SK-N-DZ (cell line): ENCODE measurements around the gene ZP1.

Experiments used
- DNase-seq: peaks from one replicate; pipeline ENCODE4 v3.0.0-alpha.2; 2015; ENCODE audit warnings: low spot score

ZP1 gene

DNA sequence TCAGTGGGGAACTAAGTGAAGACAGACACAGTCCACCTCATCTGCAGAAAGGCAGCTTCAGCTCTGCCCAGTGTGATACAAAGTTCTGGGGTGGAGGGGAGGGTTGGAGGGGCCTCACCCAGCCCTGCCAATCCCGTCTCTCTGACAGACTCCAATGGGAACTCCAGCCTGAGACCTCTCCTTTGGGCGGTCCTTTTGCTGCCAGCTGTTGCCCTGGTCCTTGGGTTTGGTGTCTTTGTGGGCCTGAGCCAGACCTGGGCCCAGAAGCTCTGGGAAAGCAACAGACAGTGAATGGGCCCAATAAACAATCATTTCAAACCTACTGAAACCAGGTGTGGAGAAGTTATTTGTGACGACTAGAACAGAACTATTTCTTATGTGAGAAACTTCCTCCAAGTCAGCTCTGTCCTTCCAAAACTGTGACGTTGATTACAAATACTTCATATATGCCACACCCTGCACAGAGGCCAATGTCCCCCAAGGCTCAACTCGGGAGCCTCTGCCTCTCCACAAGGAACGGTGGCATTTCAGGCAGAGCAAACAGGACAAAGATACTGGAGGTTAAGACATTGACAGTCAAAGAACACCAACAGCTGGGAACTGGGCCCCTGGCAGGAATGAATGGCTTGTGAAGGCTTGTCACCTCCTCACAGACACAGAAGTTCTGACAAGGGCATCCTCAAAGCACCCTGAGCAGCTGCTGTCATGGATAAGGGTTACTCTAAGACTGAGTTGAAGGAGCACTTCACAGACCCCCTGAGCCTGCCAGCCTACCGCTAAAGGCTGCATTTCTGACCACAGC, 8.2 kb downstream of the ZP1 start:
- no peak for DNase-seq

DNA sequence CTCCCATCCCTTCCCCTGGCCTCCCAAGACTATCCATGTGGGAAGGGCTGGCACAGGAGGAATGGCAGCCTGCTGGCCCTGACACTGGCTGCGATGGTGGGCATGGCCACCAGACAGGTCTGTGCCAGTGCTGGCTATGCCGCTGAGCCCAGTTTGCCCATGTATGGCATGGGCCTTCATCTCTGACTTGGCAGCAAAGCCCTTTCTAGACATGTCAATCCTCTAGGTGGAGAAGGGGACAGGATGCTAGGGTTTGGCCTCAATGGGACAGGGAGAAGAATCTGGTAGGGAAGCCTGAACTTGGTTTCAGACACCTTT, 8.8 kb downstream of the ZP1 start:
- no peak for DNase-seq

DNA sequence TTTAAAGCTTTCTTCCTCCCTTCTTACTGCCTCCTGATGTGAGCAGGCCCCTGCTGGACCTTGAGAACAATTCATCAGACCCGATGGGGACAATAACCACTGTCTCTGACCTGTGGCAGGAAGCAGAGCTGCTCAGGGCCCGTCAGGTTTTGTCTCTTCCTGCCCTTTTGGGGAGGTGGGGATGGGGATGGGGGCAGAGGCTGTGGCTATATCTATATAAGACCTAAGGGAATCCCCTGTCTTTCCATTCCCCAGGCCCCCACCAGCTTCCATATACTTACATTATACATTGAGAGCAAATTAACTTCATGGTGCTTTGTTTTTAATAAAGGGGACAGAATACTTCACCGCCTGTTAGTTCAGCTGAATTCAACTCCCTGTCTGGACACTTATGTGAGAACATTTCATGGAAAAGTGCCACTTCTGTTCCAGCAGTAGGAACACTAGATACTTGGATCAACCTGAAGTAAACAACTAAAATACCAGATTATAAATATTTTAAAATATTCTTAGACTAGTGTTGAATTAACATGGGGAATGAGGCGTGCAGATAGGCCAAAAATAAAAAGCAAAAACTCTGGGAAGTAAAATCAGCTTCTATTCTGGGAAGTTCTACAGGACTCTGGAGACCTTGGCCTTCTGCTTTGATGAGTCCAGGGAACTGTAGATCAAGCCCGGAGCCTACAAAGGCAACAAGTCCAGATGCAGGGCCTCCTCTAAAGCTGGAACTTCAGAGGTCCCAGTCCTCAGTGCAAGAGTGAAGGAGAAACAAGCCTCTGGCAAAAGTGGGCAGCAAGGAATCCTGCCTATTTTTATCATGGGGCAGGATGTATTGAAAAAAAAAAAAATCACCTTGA, 11.1 kb downstream of the ZP1 start:
- DNase-seq, result no peak

- no peak for DNase-seq
These were observed 11.8 kb downstream of the ZP1 start for GRCh38 chr11:60879104-60879503.

DNA sequence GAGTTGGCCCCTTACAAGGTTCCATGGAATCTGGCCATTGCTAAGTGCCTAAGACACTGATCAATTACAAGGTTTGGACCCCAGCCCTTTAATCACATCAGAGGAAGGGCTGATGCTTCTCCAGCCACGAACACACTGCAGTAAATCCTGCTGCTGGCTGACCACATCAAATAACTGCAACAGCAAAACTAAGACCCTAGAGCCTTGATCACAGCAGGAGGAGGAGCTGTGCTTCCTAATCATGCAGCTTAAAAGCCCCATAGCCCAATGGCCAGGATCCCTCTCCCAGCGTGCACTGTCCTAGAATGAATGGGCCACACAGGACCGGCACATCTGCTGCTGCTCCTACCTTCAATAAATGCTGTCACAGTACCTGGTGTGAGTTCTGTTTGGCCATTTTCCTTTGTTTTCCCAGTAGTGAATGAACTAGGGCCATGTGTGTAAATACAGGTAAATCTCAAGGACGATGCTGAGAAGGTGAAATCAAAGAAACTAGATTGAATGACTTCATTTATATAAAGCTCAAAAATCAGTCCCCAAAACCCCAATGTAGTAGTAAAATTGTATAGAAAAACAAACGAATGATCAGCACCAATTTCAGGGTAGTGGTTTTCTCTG, 12.7 kb downstream of the ZP1 start:
- DNase-seq, result no peak

DNA sequence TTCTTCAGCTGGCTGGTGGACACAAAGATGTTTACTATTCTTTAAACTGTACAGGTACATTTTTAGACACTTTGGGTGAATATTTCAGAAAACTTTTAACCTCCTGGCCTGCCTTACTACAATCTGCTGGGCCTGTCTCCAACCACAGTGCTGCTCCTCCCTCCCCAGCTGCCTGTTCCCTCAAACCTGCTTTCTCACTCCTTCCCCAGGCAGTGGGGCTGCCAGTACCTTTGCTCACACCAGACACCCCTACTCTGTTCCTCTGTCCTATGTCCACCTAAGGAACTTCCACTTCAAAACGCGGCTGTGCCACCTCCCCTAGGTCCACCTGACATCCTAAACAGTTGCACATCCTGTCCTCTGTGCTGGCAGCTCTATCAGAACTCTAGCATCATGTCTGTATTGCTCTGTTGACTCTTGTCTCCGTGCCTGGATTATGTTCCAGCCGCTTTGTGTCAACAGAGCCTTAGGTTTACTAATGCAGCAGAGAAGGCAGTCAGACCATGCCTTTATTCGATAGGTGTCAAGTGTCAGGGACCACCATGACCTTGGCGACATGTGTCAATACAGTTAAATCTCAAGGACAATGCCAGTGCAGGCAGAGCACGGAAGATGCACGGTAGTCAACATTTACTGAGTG, 13.4 kb downstream of the ZP1 start:
- DNase-seq, result no peak

GRCh38 chr11:60887556-60887955, 20.2 kb downstream of the ZP1 start:
- DNase-seq, result peak; percentile 40

DNA sequence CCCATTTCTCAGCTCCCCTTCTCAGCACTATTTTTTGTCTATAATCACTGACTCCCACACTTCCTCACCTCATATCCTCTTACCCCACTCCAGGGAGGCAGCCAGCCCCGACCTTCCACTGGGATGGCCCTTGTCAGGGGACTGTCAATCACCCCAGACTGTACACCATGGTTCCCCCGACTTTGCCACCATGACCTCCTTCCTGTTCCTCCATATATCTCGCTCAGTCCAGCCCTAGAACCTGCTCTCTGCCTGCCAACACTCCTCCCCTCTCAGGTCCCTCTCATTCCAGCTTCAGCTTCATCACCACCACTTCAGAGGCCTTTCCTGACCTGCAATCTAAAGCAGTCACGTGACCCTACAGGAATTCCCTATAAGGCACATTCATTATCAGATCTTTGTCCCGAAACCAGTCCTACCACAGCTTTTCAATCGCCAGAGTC, 22.5 kb downstream of the ZP1 start:
- no peak for DNase-seq

- DNase-seq, result no peak
These were observed 23.4 kb downstream of the ZP1 start for GRCh38 chr11:60890696-60891095.

- DNase-seq, result no peak
These were observed 23.9 kb downstream of the ZP1 start for GRCh38 chr11:60891103-60891741.

- DNase-seq, result no peak
These were observed 28.3 kb downstream of the ZP1 start for GRCh38 chr11:60895687-60896086.

DNA sequence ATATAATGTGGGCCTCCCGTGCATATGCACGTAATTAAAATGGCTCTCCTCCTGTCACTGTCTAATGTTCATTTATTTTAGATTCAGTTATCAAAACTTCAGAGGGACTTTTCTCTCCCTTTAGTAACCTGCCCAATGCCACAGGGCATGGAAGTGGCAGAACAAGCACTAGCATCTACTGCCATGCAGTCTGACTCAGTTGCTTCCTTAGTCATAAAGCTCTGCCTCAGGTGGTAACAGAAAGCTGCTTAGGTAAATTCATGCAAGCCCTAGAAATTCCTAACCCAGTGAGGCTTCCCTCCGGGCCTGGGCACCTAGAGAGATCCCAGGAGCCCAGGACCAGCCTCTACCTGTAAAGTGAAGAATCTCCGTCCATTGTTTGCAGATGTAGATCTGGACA, 30.2 kb downstream of the ZP1 start:
- DNase-seq, result no peak

- DNase-seq, result peak; percentile 62
These were observed 31.9 kb downstream of the ZP1 start for GRCh38 chr11:60899046-60899936.

DNA sequence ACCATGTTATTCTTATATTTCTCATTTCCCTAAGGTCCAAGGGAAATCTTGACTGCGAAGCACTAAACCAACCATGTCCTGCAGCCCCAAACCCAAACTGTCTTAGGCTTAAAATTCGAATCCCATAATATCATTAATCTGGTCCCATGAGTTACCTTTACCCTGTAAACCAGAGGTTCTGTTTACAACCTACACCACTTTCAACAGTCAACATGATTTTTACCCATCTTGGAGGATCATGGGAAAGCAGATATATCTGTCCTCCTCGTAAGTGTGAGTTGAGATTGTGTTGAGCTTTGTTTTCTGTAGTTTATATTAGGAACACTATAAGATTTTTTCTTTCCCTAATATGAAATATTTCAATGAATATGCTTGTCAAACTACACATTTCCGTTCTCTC, 32.6 kb downstream of the ZP1 start:
- no peak for DNase-seq

DNA sequence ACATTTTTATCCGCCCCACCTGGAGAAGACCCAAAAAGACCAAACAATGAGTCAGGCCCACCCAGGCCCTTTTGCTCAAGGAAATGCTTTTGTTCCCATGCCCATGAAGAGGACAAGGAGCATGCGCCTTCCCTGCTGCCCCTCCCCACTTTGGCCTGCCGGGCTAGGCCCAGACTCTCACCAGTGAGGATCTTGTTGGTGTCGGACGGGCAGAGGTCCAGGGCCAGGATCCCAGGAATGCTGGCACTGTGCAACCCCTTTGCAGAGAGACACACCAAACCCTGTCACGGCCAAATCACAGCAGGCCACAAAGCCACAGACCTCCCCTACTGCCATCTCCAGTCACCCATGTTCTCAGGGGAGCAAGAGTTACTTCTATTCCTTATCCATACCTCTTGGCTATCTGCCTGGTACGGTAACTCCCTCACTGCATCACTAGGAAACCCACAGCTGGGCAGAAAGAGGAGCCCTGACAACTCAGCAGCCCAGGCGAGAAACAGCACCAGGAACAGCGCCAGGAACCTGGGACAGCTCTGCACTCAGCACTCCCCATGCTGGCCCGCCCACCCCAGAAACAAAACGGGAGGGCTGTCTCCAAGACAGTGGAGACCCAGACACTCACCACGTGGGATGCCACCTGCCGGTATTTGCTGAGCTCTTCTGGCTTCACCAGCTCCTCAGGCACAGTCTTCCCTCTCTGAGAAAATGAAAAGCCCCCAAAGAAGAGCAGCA, 33.5 kb downstream of the ZP1 start:
- DNase-seq, result no peak

- no peak for DNase-seq
These were observed 35.3 kb downstream of the ZP1 start for GRCh38 chr11:60902625-60903024.

DNA sequence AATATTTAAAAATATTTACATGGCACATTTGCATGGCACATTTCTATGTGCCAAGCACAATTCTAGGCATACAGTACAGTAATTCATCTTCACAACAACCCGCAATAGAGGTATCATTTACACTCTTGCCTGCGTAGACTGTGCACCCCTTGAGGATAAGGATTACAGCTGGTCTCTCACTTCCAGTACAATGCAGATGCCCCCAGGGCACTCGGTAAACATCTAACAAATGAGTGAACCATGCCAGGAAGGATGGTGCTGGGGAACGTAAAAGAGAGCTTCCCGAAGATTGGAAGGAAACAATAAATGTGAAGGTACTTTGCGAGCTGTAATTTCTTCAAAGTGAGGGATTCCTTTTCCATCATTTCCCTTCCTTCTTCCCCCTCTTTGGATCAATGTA, 37.7 kb downstream of the ZP1 start:
- DNase-seq, result no peak

DNA sequence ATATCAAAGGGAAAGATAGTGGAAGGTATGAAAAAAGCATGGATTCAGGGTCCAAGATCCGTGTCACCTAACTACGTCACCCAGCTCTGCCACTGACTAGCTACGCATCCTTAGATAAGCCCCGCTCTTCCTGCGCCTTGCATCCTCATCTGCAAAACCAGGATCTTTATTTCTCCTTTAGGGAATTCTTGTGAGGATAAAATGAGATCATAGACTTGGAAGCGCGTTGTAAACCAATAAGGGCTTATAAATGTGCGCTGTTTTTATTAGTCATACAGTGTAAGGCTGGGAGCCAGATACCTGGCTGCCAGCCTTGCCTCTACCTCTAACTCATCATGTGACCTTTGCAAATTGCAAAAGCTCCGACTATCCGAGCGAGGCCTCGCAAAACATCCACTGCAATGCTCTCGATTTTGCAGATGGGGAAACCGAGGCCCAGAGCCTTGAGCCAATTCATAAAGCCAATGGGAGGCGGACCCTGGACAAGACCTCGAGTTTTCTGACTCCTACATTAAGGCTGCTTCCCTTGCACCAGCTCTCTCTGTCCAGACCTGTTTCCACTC, 38.3 kb downstream of the ZP1 start:
- DNase-seq, result no peak

- DNase-seq, result peak; percentile 96
These were observed 39.0 kb downstream of the ZP1 start, which contains the start of gene PRPF19 for GRCh38 chr11:60906132-60906972. TSS of gene PRPF19 (minus strand) at chr11:60906585. CDS start at chr11:60906382, 203 bp downstream.
